Fibroblast of skin of left quadriceps (primary cell): ENCODE measurements around the gene RSPRY1.
A peak's percentile ranks its signal among the peaks of the same experiment; 100 is the strongest.

ENCODE experiments used
- DNase-seq, 2 experiments: peaks; one replicate each; pipeline ENCODE4 v3.0.0-alpha.2; 2013; ENCODE audit warnings: low read depth in 2 of 2

RSPRY1 gene

GRCh38 chr16:57224651-57225335, 38.7 kb downstream of the RSPRY1 start:
- DNase-seq, result no peak

DNA sequence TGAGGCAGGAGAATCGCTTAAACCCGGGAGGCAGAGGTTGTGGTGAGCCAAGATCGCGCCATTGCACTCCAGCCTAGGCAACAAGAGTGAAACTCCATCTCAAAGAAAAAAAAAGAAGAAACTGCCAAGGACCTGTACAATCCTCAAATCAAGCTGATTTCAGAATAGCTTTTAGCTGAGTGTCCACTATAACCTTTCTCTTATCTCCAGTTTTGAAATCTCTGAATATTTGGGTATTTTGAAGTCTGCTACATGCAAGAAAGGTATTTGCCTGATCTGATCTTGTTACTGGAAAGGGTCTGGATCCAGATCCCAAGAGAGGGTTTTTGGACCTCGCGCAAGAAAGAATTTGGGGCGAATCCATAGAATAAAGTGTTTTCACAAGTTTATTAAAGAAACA, 39.8 kb downstream of the RSPRY1 start:
- DNase-seq, result no peak

DNA sequence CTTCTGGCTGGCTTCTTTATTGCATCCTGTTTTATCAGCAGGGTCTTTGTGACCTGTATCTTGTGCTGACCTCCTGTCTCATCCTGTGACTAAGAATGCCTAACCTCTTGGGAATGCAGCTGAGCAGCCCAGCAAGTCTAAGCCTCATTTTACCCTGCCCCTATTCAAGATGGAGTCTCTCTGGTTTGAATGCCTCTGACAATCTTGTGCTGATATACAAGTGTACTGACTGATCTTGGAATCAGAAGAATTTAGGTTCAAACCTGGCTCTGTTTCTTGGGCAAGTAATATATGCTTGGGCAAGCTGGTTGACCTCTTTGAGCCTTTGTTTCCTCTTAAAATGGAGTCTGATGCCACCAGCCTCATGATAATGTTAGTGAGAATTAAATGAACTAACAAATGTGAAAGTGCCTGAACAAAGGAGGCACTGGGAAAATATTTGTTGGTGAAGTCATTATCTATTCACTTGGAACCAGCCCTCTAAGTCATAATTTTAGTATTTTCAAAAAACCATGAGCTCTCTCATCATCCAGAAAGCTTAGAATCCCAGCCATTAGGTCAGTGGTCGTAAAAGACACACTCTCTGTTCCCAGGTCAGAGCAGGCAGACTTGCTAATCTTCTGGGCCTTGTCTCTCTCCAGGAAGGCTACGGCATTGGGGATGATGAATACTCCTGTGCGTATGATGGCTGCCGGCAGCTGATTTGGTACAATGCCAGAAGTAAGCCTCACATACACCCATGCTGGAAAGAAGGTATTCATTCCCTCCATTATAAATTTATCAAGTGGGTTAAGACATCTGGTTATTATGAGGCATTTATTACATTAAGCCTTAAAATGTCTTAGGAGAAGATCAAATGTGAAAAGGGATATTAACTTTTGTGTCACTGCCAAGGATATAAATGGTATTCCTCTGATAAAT, 40.8 kb downstream of the RSPRY1 start:
- no peak for DNase-seq

GRCh38 chr16:57229079-57229478, 43.0 kb downstream of the RSPRY1 start:
- DNase-seq, result no peak

- DNase-seq, result no peak
These were observed 45.8 kb downstream of the RSPRY1 start for GRCh38 chr16:57231821-57232350.

DNA sequence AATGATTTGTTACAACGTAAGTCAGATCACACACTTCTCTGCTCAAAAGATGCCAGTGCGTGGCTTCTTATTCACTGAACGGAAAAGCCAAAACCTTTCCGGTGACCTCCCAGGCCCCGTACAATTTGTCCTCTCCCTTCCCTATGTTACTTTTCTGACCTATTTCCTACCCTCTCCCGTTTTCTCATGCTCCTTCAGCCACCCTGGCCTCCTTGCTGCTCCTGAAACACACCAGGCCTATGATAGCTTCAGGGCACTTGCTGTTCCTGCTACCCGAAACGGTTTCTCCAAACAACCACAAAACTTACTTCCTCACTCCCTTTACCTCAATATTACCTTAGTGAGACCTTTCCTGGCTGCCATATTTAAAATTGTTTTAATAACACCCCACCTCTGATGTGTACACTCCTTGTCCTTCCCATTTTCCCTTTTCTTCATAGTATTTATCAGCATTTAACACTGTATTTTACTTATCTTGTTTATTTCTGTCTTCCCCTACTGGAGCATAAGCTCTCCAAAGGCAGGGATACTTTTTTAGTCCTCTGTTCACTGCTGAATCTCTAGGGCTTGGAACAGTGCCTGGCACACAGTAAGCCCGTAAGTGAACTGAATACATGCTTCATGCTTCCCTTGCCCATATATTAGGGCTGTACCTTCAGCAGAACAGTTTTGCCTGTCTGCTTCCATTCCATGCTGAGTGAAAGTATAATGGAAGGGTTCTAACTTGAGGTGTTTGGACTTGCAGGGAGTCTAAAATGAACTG, 48.0 kb downstream of the RSPRY1 start:
- DNase-seq, result no peak

- DNase-seq, result no peak
These were observed 48.6 kb downstream of the RSPRY1 start for GRCh38 chr16:57234707-57235092.

DNA sequence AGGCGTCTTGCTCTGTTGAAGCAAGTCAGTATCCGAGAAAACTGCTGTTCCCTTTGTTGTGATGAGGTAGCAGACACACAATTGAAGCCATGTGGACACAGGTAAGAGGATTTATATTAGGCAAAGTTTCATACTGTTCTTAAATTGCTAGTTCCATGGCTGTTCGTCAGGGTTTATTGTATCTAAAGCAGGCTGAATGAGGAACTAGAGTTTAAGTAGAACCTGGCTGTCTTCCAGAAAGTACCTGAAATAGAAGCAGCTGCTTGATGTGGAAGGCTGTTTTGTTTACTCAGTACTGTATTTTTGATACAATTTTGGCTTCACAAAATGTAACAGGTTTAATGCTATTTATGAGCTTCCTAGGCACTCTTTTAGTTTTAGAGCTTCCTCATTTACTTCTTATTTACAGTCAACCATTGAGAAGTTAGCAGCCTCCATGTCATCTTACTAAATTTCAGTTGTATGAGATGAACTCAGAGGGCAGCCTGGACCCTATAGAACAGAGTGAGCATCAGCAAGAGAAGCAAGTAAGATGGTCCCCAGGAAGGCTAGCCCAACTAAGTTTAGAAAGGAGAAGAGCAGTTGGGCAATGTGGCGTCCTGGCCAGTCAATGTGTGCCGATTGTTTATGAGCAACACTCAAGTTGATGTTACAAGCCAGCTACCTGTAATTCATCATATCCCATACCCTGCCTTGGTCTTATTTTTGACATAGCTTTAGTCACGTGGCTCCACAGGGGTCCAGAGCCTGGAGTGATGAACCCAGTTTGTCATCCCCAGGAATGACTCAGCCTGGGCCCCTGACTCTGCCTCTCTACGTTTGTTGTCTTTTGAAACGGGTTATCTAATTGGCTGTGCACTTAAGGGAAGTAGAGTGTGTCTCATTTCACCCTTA, 49.2 kb downstream of the RSPRY1 start:
- peak; percentile 40 for DNase-seq

DNA sequence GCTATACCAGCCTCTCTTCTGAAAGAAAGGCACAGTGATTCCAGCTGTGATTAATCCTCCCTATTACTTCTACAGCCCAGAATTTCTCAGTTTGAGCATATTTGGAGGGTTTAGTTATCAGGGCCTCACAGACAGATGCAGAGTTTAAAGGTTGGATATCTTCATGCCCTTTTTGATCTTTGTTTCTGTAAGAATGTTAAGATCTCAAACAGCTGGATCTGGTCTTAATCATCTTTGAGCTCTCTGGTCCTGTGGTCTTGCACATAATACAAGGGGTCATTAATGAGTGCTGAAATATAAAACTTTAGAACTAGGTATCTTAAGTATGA, 49.9 kb downstream of the RSPRY1 start:
- no peak for DNase-seq

DNA sequence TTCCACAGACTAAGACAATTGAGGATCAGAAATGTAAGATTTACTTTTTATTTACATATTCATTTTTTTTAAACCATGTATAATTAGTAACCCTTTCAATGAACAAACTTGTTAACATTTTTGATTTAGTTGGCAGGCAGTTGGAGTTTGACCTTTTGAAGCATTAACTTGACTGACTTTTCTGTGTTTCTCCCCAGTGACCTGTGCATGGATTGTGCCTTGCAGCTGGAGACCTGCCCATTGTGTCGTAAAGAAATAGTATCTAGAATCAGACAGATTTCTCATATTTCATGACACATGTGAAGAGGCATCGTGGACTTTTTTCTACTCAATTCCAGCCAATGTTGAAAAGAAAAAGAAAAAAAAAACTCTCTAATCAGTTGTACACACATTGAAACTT, 52.6 kb downstream of the RSPRY1 start:
- DNase-seq, result no peak

DNA sequence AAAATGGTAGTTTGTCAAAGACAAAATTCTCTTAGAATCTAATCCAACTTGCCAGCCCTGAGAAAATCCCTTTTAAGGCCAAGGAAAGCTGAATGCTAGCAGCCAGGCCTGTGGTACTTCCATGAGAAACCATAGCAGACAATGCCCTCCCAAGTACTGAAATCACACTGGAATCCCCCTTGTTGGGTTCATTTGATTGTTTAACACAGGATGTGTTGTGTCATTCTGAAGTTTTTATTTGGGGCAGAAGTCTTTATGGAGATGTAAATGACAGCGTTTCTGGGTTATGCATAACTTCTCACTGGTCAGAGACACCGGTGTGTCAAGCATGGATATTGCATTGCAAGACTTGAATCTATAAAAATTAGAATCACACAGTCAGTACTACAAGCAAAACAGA, 53.0 kb downstream of the RSPRY1 start:
- DNase-seq, result no peak

GRCh38 chr16:57240851-57241250, 54.7 kb downstream of the RSPRY1 start:
- DNase-seq, result no peak

GRCh38 chr16:57242650-57243049, 56.5 kb downstream of the RSPRY1 start:
- DNase-seq, result no peak

GRCh38 chr16:57244463-57244766, 58.3 kb downstream of the RSPRY1 start:
- no peak for DNase-seq

GRCh38 chr16:57244767-57245471, 58.8 kb downstream of the RSPRY1 start, which contains the start of gene ARL2BP:
ARL2BP (plus strand) TSS chr16:57245259; CDS start chr16:57245368, 109 bp downstream.
- peak; percentile 95 for DNase-seq

- no peak for DNase-seq
These were observed 59.5 kb downstream of the RSPRY1 start for GRCh38 chr16:57245472-57246113.

DNA sequence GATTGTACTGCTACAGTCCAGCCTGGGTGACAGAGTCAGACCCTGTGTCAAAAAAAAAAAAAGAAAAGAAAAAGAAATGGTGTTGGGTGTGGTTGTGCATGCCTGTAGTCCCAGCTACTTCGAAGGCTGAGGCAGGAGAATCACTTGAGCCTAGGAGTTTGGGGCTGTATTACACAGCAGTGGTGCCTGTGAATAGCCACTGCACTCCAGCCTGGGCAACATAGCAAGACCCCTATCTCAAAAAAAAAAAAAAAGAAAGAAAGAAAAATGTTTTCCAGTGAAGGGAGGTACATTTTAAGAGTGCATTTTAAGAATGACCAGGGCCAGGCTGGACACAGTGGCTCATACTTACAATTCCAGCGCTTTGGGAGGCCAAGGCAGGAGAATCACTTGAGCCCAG, 65.2 kb downstream of the RSPRY1 start:
- DNase-seq, result no peak

- no peak for DNase-seq
These were observed 66.1 kb downstream of the RSPRY1 start for GRCh38 chr16:57252148-57252721.

DNA sequence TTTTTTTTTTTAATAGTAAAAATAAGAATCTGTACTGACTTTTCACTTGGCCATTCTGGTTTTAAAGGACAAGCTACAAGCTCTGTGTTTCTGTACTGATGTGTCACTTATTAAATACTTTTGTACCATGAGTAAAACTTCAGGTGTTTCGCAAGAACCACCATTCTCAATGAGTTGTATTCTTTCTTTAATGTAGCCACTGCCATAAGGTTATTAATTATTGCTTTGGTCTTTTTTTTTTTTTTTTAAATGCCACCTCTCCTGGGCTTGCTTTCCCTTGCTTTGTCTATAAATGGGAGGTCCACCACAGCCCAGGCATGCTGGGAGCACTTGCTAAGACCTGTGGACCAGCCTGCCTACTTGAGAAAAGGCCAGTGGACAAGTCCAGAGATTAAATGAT, 67.3 kb downstream of the RSPRY1 start:
- no peak for DNase-seq
